ENCODE data around the gene RASL10A.

The RASL10A gene

GRCh38 chr22:29337631-29338284, 22.3 kb upstream of the RASL10A start:
- no peak for DNase-seq

GRCh38 chr22:29336751-29337490, 21.4 kb upstream of the RASL10A start:
- DNase-seq: no peak

- DNase-seq: no peak
These were observed 20.2 kb upstream of the RASL10A start for GRCh38 chr22:29335656-29336055.

- DNase-seq: no peak
These were observed 19.3 kb upstream of the RASL10A start for GRCh38 chr22:29334696-29335344.

- no peak for DNase-seq
These were observed 18.7 kb upstream of the RASL10A start for GRCh38 chr22:29334148-29334547.

GRCh38 chr22:29332886-29333496, 17.5 kb upstream of the RASL10A start:
- no peak for DNase-seq

GRCh38 chr22:29331658-29332300, 16.3 kb upstream of the RASL10A start:
- DNase-seq: no peak

- no peak for DNase-seq
These were observed 15.7 kb upstream of the RASL10A start for GRCh38 chr22:29331213-29331612.

GRCh38 chr22:29330753-29331152, 15.3 kb upstream of the RASL10A start:
- no peak for DNase-seq

GRCh38 chr22:29330291-29330690, 14.8 kb upstream of the RASL10A start:
- DNase-seq: no peak

- DNase-seq: no peak
These were observed 14.1 kb upstream of the RASL10A start for GRCh38 chr22:29329581-29329980.

- DNase-seq: no peak
These were observed 13.3 kb upstream of the RASL10A start for GRCh38 chr22:29328566-29329500.

GRCh38 chr22:29328055-29328454, 12.6 kb upstream of the RASL10A start:
- no peak for DNase-seq

- no peak for DNase-seq
These were observed 11.7 kb upstream of the RASL10A start for GRCh38 chr22:29327089-29327764.

- DNase-seq: no peak
These were observed 11.0 kb upstream of the RASL10A start for GRCh38 chr22:29326481-29326880.

- no peak for DNase-seq
These were observed 10.4 kb upstream of the RASL10A start for GRCh38 chr22:29325785-29326315.

- DNase-seq: no peak
These were observed 9.9 kb upstream of the RASL10A start for GRCh38 chr22:29325356-29325755.

- DNase-seq: no peak
These were observed 8.1 kb upstream of the RASL10A start for GRCh38 chr22:29323641-29324040.

- no peak for DNase-seq
These were observed 5.0 kb upstream of the RASL10A start for GRCh38 chr22:29320546-29320945.

GRCh38 chr22:29319072-29319471, 3.6 kb upstream of the RASL10A start:
- DNase-seq: no peak

- no peak for DNase-seq
These were observed 2.4 kb upstream of the RASL10A start for GRCh38 chr22:29317827-29318454.

All from CD4-positive, alpha-beta T cell treated with Interleukin-4 for 1 hour (primary cell).